ENCODE results near the gene ZWILCH. TPM values are rescaled to one million over a fixed set of nuclear protein-coding genes. Genes with fewer than 3 reads are reported as not detected.

The ZWILCH gene
- polyA plus RNA-seq, 1 of the 3 experiments (the other 2 are of a cell fraction) = 8.2 TPM

- Histone ChIP-seq H3K4me1 (ENCODE audit: control insufficient read depth in 1 of 2, insufficient read depth in 2 of 2, low read depth in 1 of 2, low read length in 1 of 2) (peaks cover 0 to 3% of the 10 kb centered on the region in 2 experiments; a peak in 1 of 4 replicates), H3K27ac (ENCODE audit: low read depth in 2 of 2, low read length in 1 of 2) (no peak overlapping the region), H3K4me3 (ENCODE audit: low read depth in 2 of 2, low read length in 1 of 2) (no peak overlapping the region), H3K27me3 (ENCODE audit: insufficient read depth) (no peaks in the 10 kb centered on the region), H2AFZ (ENCODE audit: low read depth) (no peak overlapping the region), H3K4me2 (no peak overlapping the region), H3K79me2 (ENCODE audit: insufficient read depth) (no peaks in the 10 kb centered on the region), H4K20me1 (ENCODE audit: insufficient read depth) (no peaks in the 10 kb centered on the region), H3K9me2 (no peaks in the 10 kb centered on the region), H3F3A (replicated peaks; ENCODE audit: insufficient read depth) (no peaks in the 10 kb centered on the region), H3K9ac (no peak overlapping the region), H3K9me3 (no peaks in the 10 kb centered on the region), H3K36me3 (replicated peaks in 1 of 2; ENCODE audit: control insufficient read depth in 1 of 2, insufficient read depth in 2 of 2, low read length in 1 of 2) (no peaks in the 10 kb centered on the region)
- POLR2A ChIA-PET = no interaction called here
- no peak for TF ChIP-seq RAD21 (IDR thresholded peaks at IDR 0.05; ENCODE audit: low read length)
- TF ChIP-seq CHD2 (IDR thresholded peaks at IDR 0.05; ENCODE audit: low read length, partially characterized antibody) = no peak
- no peak for TF ChIP-seq MXI1 (IDR thresholded peaks at IDR 0.05; ENCODE audit: low read depth, low read length)
- TF ChIP-seq ZBTB33 (IDR thresholded peaks at IDR 0.05; ENCODE audit: borderline replicate concordance, low read depth) = no peak
- TF ChIP-seq RFX5 (IDR thresholded peaks at IDR 0.05; ENCODE audit: low read length) = no peak
- no peak for TF ChIP-seq TAF1 (IDR thresholded peaks at IDR 0.05; ENCODE audit: borderline replicate concordance, low read depth, low read length)
- no peak for TF ChIP-seq MEF2A (IDR thresholded peaks at IDR 0.05; ENCODE audit: borderline replicate concordance, low read depth)
- TF ChIP-seq EZH2phosphoT487 (IDR thresholded peaks at IDR 0.05; ENCODE audit: borderline replicate concordance, low read depth) = no peak
- TF ChIP-seq GATA2 (CRISPR knock-in tag; IDR thresholded peaks at IDR 0.05) = no peak
- TF ChIP-seq TCF12 (IDR thresholded peaks at IDR 0.05) = no peak
- no peak for TF ChIP-seq GABPA (IDR thresholded peaks at IDR 0.05; ENCODE audit: low read depth)
- no peak for TF ChIP-seq SMC3 (IDR thresholded peaks at IDR 0.05; ENCODE audit: low read depth, low read length)
- no peak for TF ChIP-seq EP300 (IDR thresholded peaks at IDR 0.05; ENCODE audit: borderline replicate concordance in 1 of 2, low read depth in 1 of 2, low read length in 1 of 2)
- TF ChIP-seq IRF3 (IDR thresholded peaks at IDR 0.05; ENCODE audit: low read depth, low read length) = no peak
- TF ChIP-seq TEAD4 (IDR thresholded peaks at IDR 0.05; ENCODE audit: borderline replicate concordance, insufficient read depth) = no peak
- no peak for TF ChIP-seq FOXJ3 (CRISPR knock-in tag; IDR thresholded peaks at IDR 0.05)
- no peak for TF ChIP-seq ELF1 (IDR thresholded peaks at IDR 0.05)
- TF ChIP-seq REST (IDR thresholded peaks at IDR 0.05; ENCODE audit: low read depth, low read length) = no peak
- TF ChIP-seq RCOR1 (IDR thresholded peaks at IDR 0.05; ENCODE audit: low read length) = no peak
- 86% methylated on average over 7 of the region's 7 CpGs for WGBS (ENCODE audit: low lambda C conversion rate)
- no peak for DNase-seq
- CTCF ChIA-PET = interaction anchor here (2.7 kb wide), 1 partner anchor 30 kb away, joined by 7 read pairs; no protein-coding TSS in a partner anchor
Observed at GRCh38 chr15:66573348-66573718, 68.2 kb downstream of the ZWILCH start.
